B cell (primary cell): ENCODE measurements around the gene KRI1. TPM values are rescaled to one million over a fixed set of nuclear protein-coding genes. Genes with fewer than 3 reads are reported as not detected.

ENCODE experiments used
- ATAC-seq: fragments of 200-7000 bp; cut with Tn5 transposase; one replicate; pipeline ENCODE4 v1.10.0; 2021; ENCODE audit warnings: low read depth, mild to moderate bottlenecking, moderate number of reproducible peaks, moderate library complexity
- CTCF ChIA-PET: fragments of 350-600 bp; sonication (Branson Sonifier 250); formaldehyde crosslinking; loops from one replicate; lab custom pipeline; 2021; ENCODE audit warnings: antibody characterized with exemption, inconsistent platforms; lab: Charles Lee
- POLR2A ChIA-PET: fragments of 350-600 bp; sonication (Branson Sonifier 250); formaldehyde crosslinking; loops from one replicate; lab custom pipeline; 2021; ENCODE audit warnings: antibody characterized with exemption; lab: Charles Lee
- DNase-seq: peaks from one replicate; pipeline ENCODE4 v3.0.0; 2013
- H2AFZ ChIP-seq: 2 replicates; pipeline ENCODE4 v1.6.1; 2012; ENCODE audit warnings: mild to moderate bottlenecking, low read depth, low read length; ENCODE audit not compliant: insufficient read depth, poor library complexity, severe bottlenecking
- H3K27ac ChIP-seq, 2 donors: 1 replicate in 1 of 2; 2 replicates in 1 of 2; pipeline ENCODE4 v1.5.1; 2012 to 2013; ENCODE audit warnings: low read length in 2 of 2, mild to moderate bottlenecking in 2 of 2, moderate library complexity in 1 of 2
- H3K27me3 ChIP-seq, 4 experiments: fragments of 200-600 bp in 1 of 4; sonication (generic) in 1 of 4; replicated peaks in 1 of 4; 1 replicate in 2 of 4; 2 replicates in 2 of 4; pipeline versions ENCODE4 v1.6.1 to v1.7.0; 2013 to 2016; ENCODE audit warnings: low read length in 3 of 4, mild to moderate bottlenecking in 2 of 4, mixed read lengths in 1 of 4, moderate library complexity in 1 of 4; ENCODE audit not compliant: insufficient read depth in 4 of 4, control insufficient read depth in 3 of 4; ENCODE audit errors: control extremely low read depth in 1 of 4
- H3K36me3 ChIP-seq, 2 experiments: replicated peaks in 1 of 2; 1 replicate in 1 of 2; 2 replicates in 1 of 2; pipeline versions ENCODE4 v1.6.1 to v1.7.1; 2013; ENCODE audit warnings: low read length in 1 of 2; ENCODE audit not compliant: insufficient read depth in 2 of 2, control insufficient read depth in 1 of 2; ENCODE audit errors: control extremely low read depth in 1 of 2, extremely low read depth in 1 of 2
- H3K4me1 ChIP-seq, 2 donors: fragments of 200-600 bp in 1 of 2; sonication (generic) in 1 of 2; 1 replicate in 1 of 2; 2 replicates in 1 of 2; pipeline versions ENCODE4 v1.5.1 to v1.6.1; 2013 to 2017; ENCODE audit warnings: low read length in 2 of 2; ENCODE audit not compliant: control insufficient read depth in 2 of 2, insufficient read depth in 2 of 2
- H3K4me2 ChIP-seq: replicated peaks from 2 replicates; pipeline ENCODE3; 2012; ENCODE audit warnings: mild to moderate bottlenecking, low read depth, low read length; ENCODE audit not compliant: poor library complexity, severe bottlenecking
- H3K4me3 ChIP-seq, 5 experiments: fragments of 200-600 bp in 1 of 5; sonication (generic) in 1 of 5; 1 replicate in 3 of 5; 2 replicates in 2 of 5; pipeline versions ENCODE4 v1.5.1 to v1.7.0; 2011 to 2016; ENCODE audit warnings: low read length in 4 of 5, mild to moderate bottlenecking in 4 of 5, low read depth in 2 of 5, control low read depth in 1 of 5, moderate library complexity in 1 of 5; ENCODE audit not compliant: insufficient read depth in 1 of 5; ENCODE audit errors: control extremely low read depth in 1 of 5, extremely low read depth in 1 of 5
- H3K79me2 ChIP-seq: fragments of 200-600 bp; sonication (generic); one replicate; pipeline ENCODE4 v1.6.0; 2016; ENCODE audit warnings: low read length; ENCODE audit not compliant: control insufficient read depth, insufficient read depth
- H3K9ac ChIP-seq: fragments of 200-600 bp; sonication (generic); 2 replicates; pipeline ENCODE4 v1.6.1; 2017; ENCODE audit warnings: mild to moderate bottlenecking, low read length, moderate library complexity
- H3K9me3 ChIP-seq, 3 donors: one replicate each; pipeline versions ENCODE4 v1.6.1 to v1.7.1; 2013; ENCODE audit warnings: low read length in 2 of 3; ENCODE audit not compliant: control insufficient read depth in 2 of 3, insufficient read depth in 1 of 3; ENCODE audit errors: control extremely low read depth in 1 of 3
- H4K20me1 ChIP-seq: 2 replicates; pipeline ENCODE4 v1.6.0; 2012; ENCODE audit warnings: mild to moderate bottlenecking, low read length; ENCODE audit not compliant: insufficient read depth, control insufficient read depth, poor library complexity, severe bottlenecking
- H3K27ac Mint-ChIP-seq: one replicate; pipeline ENCODE4 v1.8.0; 2021; ENCODE audit warnings: mixed read lengths
- H3K27me3 Mint-ChIP-seq: one replicate; pipeline ENCODE4 v1.8.0; 2021; ENCODE audit warnings: mixed read lengths
- H3K4me1 Mint-ChIP-seq: one replicate; pipeline ENCODE4 v1.8.0; 2021; ENCODE audit warnings: mixed read lengths
- H3K4me3 Mint-ChIP-seq: one replicate; pipeline ENCODE4 v1.8.0; 2021; ENCODE audit warnings: mixed read lengths
- H3K9me3 Mint-ChIP-seq: one replicate; pipeline ENCODE4 v1.8.0; 2022; ENCODE audit warnings: mixed read lengths; ENCODE audit not compliant: insufficient read depth
- CTCF ChIP-seq: fragments of 200-600 bp; IDR thresholded peaks from one replicate; pipeline ENCODE4 v1.8.0; 2022; ENCODE audit warnings: antibody characterized with exemption, mild to moderate bottlenecking
- EZH2 ChIP-seq: IDR thresholded peaks from 2 replicates; pipeline ENCODE4 v1.6.1; 2012; ENCODE audit warnings: borderline replicate concordance, low read depth, mild to moderate bottlenecking, moderate library complexity, low read length; ENCODE audit not compliant: insufficient read depth, poor library complexity, severe bottlenecking
- WGBS: methylation state at CpG from one replicate; pipeline ENCODE4 v1.1.5; 2013; ENCODE audit warnings: missing lambda C conversion rate; ENCODE audit not compliant: insufficient coverage; 5-methylcytosine and 5-hydroxymethylcytosine counted together
- intact Hi-C: fragments of 100-400 bp; cut with micrococcal nuclease; formaldehyde crosslinking; loops from one replicate; pipeline ENCODE4 v1.10.0; 2022
- polyA plus RNA-seq: library from polyadenylated mRNA; depleted of rRNA; stranded (reverse); fragments of >200 nt; gene quantifications from 2 replicates; pipeline ENCODE4 v1.2.3, GENCODE V29; 2012
- total RNA-seq, 2 donors: library from RNA; stranded (reverse); fragments of 120-200 nt in 1 of 2; gene quantifications; 1 replicate in 1 of 2; 2 replicates in 1 of 2; pipeline versions ENCODE4 v1.2.3 to v1.2.4, GENCODE V29; 2013 to 2022

KRI1 gene
- total and polyA plus RNA-seq, 2 donors (not counting 1 experiment from before 2014, with no cell fraction given): 46.7 to 62.8 TPM

- ChIA-PET POLR2A (interaction anchor here (0.6 to 2.7 kb wide), 6 partner anchors 15 to 750 kb away, joined by 3 to 15 read pairs (median 4); partner anchors contain the start of gene FBXL12), CTCF (interaction anchor here (0.5 to 12.0 kb wide), 8 partner anchors 12 to 280 kb away, joined by 3 to 102 read pairs (median 9); partner anchors contain the start of genes ATG4D and ICAM5)
- H3K4me1 ChIP-seq: peaks cover 28 to 44% of the 10 kb centered on the region in 2 donors
- peaks cover 31% of the 10 kb centered on the region for H3K79me2 ChIP-seq
- H3K4me3 Mint-ChIP-seq: peak within 1 kb of the TSS; percentile 95
- peak; percentile 99 for DNase-seq
- peak within 1 kb of the TSS; percentile 82 for H3K4me2 ChIP-seq
- no peaks in the 10 kb centered on the region for H3K9me3 ChIP-seq
- peak within 1 kb of the TSS; percentile 66 for H2AFZ ChIP-seq
- H3K4me3 ChIP-seq: peak within 1 kb of the TSS; percentile 92 to 99 (median 97)
- peaks cover 49% of the 10 kb centered on the region for H3K4me1 Mint-ChIP-seq
- H3K27me3 Mint-ChIP-seq: no peaks in the 10 kb centered on the region
- TF ChIP-seq CTCF (no peak), EZH2 (no peak)
- no peaks in the 10 kb centered on the region for H3K9me3 Mint-ChIP-seq
- H3K27ac ChIP-seq: peak within 1 kb of the TSS; percentile 87 to 88
- under 1% methylated on average over 66 of the region's 71 CpGs for WGBS
- peaks cover 0 to 2% of the 10 kb centered on the region in 2 experiments for H3K36me3 ChIP-seq
- no peaks in the 10 kb centered on the region for H3K27me3 ChIP-seq
- H3K27ac Mint-ChIP-seq: peak within 1 kb of the TSS; percentile 96
- intact Hi-C loops: loop anchor here (1.0 to 5.0 kb wide), 9 partner anchors 34 to 302 kb away; partner anchors contain the start of genes CARM1, CDC37, TMED1 and TYK2
- peaks cover 24% of the 10 kb centered on the region for H4K20me1 ChIP-seq
- peak; percentile 66 for ATAC-seq
- peak within 1 kb of the TSS; percentile 85 for H3K9ac ChIP-seq
Measured at GRCh38 chr19:10568826-10569651, 3.2 kb upstream of the KRI1 start, which contains the start of gene CDKN2D. Gene CDKN2D, minus strand, starts transcription at chr19:10568979. Its CDS starts 326 bp downstream, at chr19:10568653.
